ENCODE data around the gene BCAR1. TPM values are rescaled to one million over a fixed set of nuclear protein-coding genes. Genes with fewer than 3 reads are reported as not detected.

Gene BCAR1
- total RNA-seq, 1 experiment from 2014 or later: 95.6 TPM

DNA sequence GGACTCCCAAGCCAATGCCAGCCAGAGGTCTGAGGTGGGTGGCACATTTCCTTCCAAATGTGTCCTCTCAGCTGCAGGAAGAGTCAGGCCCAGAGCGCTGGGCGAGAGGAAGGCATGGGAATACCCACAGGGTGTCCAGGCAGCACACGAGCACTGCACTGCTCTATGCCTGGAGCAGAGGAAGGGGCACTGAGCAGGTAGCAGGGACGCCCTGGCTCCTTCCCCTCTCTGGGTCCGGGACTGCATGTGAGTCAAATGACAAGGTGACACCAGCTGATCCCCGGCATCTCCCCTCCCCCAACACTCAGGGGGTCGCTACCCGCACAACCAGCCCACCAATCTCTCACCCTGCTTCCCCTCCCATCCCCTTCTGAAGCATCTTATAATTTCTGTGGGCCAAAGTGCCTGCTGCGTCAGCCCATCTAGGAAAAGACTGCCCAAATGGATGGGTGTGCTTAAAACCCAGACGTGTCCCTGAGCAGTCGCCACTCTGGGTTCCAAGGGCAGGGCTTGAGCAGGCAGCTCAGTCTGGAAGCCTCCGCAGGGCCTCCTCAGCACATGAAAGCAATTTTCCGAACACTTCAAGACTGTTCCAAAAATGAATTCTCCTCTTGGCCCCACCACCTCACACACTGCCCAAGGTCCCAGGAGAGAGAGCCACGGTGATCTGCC is 12.0 kb upstream of the BCAR1 start (continued):
- TF ChIP-seq SMAD4 (CRISPR knock-in tag; IDR thresholded peaks at IDR 0.05) (no peak), ZNF423 (CRISPR knock-in tag; IDR thresholded peaks at IDR 0.05) (no peak), SMAD3 (CRISPR knock-in tag; IDR thresholded peaks at IDR 0.05; ENCODE audit: borderline replicate concordance) (no peak), ZNF317 (CRISPR knock-in tag; IDR thresholded peaks at IDR 0.05; ENCODE audit: borderline replicate concordance, low read depth) (no peak), CBFB (CRISPR knock-in tag; IDR thresholded peaks at IDR 0.05; ENCODE audit: low read depth) (no peak)
- TF ChIP-seq, protein P1, sequence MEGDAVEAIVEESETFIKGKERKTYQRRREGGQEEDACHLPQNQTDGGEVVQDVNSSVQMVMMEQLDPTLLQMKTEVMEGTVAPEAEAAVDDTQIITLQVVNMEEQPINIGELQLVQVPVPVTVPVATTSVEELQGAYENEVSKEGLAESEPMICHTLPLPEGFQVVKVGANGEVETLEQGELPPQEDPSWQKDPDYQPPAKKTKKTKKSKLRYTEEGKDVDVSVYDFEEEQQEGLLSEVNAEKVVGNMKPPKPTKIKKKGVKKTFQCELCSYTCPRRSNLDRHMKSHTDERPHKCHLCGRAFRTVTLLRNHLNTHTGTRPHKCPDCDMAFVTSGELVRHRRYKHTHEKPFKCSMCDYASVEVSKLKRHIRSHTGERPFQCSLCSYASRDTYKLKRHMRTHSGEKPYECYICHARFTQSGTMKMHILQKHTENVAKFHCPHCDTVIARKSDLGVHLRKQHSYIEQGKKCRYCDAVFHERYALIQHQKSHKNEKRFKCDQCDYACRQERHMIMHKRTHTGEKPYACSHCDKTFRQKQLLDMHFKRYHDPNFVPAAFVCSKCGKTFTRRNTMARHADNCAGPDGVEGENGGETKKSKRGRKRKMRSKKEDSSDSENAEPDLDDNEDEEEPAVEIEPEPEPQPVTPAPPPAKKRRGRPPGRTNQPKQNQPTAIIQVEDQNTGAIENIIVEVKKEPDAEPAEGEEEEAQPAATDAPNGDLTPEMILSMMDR (IDR thresholded peaks at IDR 0.05): no peak
- TF ChIP-seq, protein P2, sequence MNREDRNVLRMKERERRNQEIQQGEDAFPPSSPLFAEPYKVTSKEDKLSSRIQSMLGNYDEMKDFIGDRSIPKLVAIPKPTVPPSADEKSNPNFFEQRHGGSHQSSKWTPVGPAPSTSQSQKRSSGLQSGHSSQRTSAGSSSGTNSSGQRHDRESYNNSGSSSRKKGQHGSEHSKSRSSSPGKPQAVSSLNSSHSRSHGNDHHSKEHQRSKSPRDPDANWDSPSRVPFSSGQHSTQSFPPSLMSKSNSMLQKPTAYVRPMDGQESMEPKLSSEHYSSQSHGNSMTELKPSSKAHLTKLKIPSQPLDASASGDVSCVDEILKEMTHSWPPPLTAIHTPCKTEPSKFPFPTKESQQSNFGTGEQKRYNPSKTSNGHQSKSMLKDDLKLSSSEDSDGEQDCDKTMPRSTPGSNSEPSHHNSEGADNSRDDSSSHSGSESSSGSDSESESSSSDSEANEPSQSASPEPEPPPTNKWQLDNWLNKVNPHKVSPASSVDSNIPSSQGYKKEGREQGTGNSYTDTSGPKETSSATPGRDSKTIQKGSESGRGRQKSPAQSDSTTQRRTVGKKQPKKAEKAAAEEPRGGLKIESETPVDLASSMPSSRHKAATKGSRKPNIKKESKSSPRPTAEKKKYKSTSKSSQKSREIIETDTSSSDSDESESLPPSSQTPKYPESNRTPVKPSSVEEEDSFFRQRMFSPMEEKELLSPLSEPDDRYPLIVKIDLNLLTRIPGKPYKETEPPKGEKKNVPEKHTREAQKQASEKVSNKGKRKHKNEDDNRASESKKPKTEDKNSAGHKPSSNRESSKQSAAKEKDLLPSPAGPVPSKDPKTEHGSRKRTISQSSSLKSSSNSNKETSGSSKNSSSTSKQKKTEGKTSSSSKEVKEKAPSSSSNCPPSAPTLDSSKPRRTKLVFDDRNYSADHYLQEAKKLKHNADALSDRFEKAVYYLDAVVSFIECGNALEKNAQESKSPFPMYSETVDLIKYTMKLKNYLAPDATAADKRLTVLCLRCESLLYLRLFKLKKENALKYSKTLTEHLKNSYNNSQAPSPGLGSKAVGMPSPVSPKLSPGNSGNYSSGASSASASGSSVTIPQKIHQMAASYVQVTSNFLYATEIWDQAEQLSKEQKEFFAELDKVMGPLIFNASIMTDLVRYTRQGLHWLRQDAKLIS (CRISPR knock-in tag; IDR thresholded peaks at IDR 0.05; ENCODE audit: borderline replicate concordance): no peak
- TF ChIP-seq, protein P3, sequence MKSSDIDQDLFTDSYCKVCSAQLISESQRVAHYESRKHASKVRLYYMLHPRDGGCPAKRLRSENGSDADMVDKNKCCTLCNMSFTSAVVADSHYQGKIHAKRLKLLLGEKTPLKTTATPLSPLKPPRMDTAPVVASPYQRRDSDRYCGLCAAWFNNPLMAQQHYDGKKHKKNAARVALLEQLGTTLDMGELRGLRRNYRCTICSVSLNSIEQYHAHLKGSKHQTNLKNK (CRISPR knock-in tag; IDR thresholded peaks at IDR 0.05): no peak

DNA sequence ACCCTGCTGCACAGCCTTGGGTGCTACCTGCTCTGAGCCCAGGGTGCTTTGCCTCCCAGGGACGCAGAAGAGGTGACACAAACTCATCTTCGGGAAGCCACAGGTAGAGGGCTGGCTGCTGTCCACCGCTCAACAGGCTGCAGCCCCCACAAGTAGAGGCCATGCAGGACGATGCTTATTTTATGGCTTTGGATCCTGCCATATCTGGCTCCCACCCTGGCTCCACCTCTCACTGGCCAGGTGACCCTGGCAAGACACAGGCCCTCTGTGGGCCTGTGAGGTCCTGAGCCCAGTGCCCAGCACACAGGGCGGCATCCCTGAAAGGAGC is 11.3 kb upstream of the BCAR1 start:
- ATAC-seq (no peak), DNase-seq (ENCODE audit: low spot score) (no peak)
- CTCF ChIA-PET: no interaction called here
- Mint-ChIP-seq H3K27ac (peak overlapping the region; percentile 55), H3K27me3 (ENCODE audit: low read depth) (no peaks in the 10 kb centered on the region), H3K9me3 (no peaks in the 10 kb centered on the region), H3K36me3 (0 out of 2 replicates have a peak, but pooled peaks cover 3% of the 10 kb centered on the region), H3K4me3 (no peak overlapping the region), H3K4me1 (peaks cover 58% of the 10 kb centered on the region)
- POLR2A ChIA-PET: interaction anchor here (1.4 to 7.0 kb wide), 2 partner anchors 8 to 13 kb away, joined by 4 to 57 read pairs; no protein-coding TSS in a partner anchor
- TF ChIP-seq, protein P4, sequence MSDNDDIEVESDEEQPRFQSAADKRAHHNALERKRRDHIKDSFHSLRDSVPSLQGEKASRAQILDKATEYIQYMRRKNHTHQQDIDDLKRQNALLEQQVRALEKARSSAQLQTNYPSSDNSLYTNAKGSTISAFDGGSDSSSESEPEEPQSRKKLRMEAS (CRISPR knock-in tag; IDR thresholded peaks at IDR 0.05): no peak
- no peak for TF ChIP-seq ELF4 (CRISPR knock-in tag; IDR thresholded peaks at IDR 0.05; ENCODE audit: low read depth)
- TF ChIP-seq SMAD4 (CRISPR knock-in tag; IDR thresholded peaks at IDR 0.05): no peak
- TF ChIP-seq TP53 (CRISPR knock-in tag; IDR thresholded peaks at IDR 0.05): no peak
- no peak for TF ChIP-seq FOXP1 (CRISPR knock-in tag; IDR thresholded peaks at IDR 0.05; ENCODE audit: borderline replicate concordance)
- TF ChIP-seq, protein P5, sequence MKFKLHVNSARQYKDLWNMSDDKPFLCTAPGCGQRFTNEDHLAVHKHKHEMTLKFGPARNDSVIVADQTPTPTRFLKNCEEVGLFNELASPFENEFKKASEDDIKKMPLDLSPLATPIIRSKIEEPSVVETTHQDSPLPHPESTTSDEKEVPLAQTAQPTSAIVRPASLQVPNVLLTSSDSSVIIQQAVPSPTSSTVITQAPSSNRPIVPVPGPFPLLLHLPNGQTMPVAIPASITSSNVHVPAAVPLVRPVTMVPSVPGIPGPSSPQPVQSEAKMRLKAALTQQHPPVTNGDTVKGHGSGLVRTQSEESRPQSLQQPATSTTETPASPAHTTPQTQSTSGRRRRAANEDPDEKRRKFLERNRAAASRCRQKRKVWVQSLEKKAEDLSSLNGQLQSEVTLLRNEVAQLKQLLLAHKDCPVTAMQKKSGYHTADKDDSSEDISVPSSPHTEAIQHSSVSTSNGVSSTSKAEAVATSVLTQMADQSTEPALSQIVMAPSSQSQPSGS (CRISPR knock-in tag; IDR thresholded peaks at IDR 0.05; ENCODE audit: borderline replicate concordance, low read depth): no peak
- TF ChIP-seq, protein P6, sequence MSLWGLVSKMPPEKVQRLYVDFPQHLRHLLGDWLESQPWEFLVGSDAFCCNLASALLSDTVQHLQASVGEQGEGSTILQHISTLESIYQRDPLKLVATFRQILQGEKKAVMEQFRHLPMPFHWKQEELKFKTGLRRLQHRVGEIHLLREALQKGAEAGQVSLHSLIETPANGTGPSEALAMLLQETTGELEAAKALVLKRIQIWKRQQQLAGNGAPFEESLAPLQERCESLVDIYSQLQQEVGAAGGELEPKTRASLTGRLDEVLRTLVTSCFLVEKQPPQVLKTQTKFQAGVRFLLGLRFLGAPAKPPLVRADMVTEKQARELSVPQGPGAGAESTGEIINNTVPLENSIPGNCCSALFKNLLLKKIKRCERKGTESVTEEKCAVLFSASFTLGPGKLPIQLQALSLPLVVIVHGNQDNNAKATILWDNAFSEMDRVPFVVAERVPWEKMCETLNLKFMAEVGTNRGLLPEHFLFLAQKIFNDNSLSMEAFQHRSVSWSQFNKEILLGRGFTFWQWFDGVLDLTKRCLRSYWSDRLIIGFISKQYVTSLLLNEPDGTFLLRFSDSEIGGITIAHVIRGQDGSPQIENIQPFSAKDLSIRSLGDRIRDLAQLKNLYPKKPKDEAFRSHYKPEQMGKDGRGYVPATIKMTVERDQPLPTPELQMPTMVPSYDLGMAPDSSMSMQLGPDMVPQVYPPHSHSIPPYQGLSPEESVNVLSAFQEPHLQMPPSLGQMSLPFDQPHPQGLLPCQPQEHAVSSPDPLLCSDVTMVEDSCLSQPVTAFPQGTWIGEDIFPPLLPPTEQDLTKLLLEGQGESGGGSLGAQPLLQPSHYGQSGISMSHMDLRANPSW (CRISPR knock-in tag; conservative IDR thresholded peaks at IDR 0.05; ENCODE audit: low read depth): no peak
- no peak for TF ChIP-seq NR2C2 (CRISPR knock-in tag; IDR thresholded peaks at IDR 0.05)
- TF ChIP-seq, protein P7, sequence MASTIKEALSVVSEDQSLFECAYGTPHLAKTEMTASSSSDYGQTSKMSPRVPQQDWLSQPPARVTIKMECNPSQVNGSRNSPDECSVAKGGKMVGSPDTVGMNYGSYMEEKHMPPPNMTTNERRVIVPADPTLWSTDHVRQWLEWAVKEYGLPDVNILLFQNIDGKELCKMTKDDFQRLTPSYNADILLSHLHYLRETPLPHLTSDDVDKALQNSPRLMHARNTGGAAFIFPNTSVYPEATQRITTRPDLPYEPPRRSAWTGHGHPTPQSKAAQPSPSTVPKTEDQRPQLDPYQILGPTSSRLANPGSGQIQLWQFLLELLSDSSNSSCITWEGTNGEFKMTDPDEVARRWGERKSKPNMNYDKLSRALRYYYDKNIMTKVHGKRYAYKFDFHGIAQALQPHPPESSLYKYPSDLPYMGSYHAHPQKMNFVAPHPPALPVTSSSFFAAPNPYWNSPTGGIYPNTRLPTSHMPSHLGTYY (CRISPR knock-in tag; IDR thresholded peaks at IDR 0.05): no peak
- TF ChIP-seq, protein P8, sequence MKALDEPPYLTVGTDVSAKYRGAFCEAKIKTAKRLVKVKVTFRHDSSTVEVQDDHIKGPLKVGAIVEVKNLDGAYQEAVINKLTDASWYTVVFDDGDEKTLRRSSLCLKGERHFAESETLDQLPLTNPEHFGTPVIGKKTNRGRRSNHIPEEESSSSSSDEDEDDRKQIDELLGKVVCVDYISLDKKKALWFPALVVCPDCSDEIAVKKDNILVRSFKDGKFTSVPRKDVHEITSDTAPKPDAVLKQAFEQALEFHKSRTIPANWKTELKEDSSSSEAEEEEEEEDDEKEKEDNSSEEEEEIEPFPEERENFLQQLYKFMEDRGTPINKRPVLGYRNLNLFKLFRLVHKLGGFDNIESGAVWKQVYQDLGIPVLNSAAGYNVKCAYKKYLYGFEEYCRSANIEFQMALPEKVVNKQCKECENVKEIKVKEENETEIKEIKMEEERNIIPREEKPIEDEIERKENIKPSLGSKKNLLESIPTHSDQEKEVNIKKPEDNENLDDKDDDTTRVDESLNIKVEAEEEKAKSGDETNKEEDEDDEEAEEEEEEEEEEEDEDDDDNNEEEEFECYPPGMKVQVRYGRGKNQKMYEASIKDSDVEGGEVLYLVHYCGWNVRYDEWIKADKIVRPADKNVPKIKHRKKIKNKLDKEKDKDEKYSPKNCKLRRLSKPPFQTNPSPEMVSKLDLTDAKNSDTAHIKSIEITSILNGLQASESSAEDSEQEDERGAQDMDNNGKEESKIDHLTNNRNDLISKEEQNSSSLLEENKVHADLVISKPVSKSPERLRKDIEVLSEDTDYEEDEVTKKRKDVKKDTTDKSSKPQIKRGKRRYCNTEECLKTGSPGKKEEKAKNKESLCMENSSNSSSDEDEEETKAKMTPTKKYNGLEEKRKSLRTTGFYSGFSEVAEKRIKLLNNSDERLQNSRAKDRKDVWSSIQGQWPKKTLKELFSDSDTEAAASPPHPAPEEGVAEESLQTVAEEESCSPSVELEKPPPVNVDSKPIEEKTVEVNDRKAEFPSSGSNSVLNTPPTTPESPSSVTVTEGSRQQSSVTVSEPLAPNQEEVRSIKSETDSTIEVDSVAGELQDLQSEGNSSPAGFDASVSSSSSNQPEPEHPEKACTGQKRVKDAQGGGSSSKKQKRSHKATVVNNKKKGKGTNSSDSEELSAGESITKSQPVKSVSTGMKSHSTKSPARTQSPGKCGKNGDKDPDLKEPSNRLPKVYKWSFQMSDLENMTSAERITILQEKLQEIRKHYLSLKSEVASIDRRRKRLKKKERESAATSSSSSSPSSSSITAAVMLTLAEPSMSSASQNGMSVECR (CRISPR knock-in tag; IDR thresholded peaks at IDR 0.05; ENCODE audit: borderline replicate concordance): no peak

All from WTC11 (cell line).